ENCODE data around the gene MYO7B. TPM values are rescaled to one million over a fixed set of nuclear protein-coding genes. Genes with fewer than 3 reads are reported as not detected.
A peak's percentile ranks its signal among the peaks of the same experiment; 100 is the strongest.

Gene MYO7B
- 5.2 TPM for total RNA-seq
- long read RNA-seq, partial matches to known transcripts: 2 of 5 reads
- long read RNA-seq, other reads (novel, unspliced or antisense): 2 of 5 reads

DNA sequence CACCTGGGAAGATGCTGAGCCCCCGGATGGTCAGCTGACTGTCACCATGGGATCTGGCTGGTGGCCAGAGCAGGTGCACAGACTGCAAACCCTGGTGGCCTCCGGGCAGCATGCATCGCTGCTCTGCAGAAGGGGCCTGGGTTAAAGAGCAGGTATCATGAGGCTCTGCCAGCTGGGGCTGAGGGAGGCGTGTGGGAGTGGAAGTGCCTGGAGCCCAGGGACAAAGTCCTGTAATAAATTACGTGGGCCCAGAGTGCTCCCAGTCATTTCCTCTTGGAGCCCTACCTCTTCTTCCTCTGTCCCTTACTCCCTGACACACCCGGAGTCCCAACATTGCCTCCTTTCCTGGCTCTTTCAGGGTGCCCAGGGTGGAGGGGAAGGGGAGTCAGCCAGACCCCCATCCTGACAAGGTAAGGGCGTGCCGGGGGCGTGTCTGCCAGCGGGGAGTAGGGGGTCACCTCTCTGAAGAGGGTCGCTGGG, at the start of gene MYO7B:
MYO7B (plus strand) TSS at position 262 of the 480 bp plus-strand sequence. CDS start 24,040 bp downstream, outside the sequence.
- intact Hi-C loops (cut with DNase I): no loop called here
- Histone ChIP-seq H3K4me1 (no peaks in the 10 kb centered on the region), H3K27me3 (ENCODE audit: low read depth) (peaks cover 9% of the 10 kb centered on the region), H3K9me3 (no peaks in the 10 kb centered on the region), H3K36me3 (no peaks in the 10 kb centered on the region), H3K4me3 (no peak within 1 kb of the TSS), H3K27ac (no peak within 1 kb of the TSS)
- no peak for DNase-seq
- TF ChIP-seq, protein P1, sequence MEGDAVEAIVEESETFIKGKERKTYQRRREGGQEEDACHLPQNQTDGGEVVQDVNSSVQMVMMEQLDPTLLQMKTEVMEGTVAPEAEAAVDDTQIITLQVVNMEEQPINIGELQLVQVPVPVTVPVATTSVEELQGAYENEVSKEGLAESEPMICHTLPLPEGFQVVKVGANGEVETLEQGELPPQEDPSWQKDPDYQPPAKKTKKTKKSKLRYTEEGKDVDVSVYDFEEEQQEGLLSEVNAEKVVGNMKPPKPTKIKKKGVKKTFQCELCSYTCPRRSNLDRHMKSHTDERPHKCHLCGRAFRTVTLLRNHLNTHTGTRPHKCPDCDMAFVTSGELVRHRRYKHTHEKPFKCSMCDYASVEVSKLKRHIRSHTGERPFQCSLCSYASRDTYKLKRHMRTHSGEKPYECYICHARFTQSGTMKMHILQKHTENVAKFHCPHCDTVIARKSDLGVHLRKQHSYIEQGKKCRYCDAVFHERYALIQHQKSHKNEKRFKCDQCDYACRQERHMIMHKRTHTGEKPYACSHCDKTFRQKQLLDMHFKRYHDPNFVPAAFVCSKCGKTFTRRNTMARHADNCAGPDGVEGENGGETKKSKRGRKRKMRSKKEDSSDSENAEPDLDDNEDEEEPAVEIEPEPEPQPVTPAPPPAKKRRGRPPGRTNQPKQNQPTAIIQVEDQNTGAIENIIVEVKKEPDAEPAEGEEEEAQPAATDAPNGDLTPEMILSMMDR (IDR thresholded peaks at IDR 0.05): no peak
- no peak for ATAC-seq

DNA sequence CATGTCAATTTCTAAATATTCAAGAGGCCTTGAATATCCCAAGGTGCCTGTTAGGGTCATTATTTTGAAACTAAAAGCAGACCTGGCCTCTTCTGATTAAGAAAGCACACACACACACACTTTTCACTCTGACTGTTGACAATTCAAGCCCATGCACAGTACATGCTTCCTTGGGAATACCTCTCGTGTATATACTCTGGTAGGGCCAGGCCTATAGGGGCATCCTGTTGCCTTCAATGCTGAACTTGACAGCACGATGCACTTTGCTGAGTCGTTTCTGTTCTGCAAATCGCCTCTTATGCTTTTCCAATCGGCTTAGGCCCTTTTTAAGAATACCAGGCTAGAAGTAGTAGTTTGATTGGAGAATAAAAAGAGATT, 49.8 kb upstream of the MYO7B start:
- no peak overlapping the region for H3K4me3 ChIP-seq
- intact Hi-C loops (cut with DNase I): loop anchor here (10.0 kb wide), 1 partner anchor 161 kb away; no protein-coding TSS in a partner anchor
- H3K4me1 ChIP-seq: peaks cover 10% of the 10 kb centered on the region
- TF ChIP-seq, protein P1 (IDR thresholded peaks at IDR 0.05): no peak
- peaks cover 98% of the 10 kb centered on the region for H3K36me3 ChIP-seq
- ATAC-seq: peak; percentile 43 to 48
- H3K27ac ChIP-seq: no peak overlapping the region
- H3K9me3 ChIP-seq: no peaks in the 10 kb centered on the region
- no peak for DNase-seq
- no peaks in the 10 kb centered on the region for H3K27me3 ChIP-seq (ENCODE audit: low read depth)

DNA sequence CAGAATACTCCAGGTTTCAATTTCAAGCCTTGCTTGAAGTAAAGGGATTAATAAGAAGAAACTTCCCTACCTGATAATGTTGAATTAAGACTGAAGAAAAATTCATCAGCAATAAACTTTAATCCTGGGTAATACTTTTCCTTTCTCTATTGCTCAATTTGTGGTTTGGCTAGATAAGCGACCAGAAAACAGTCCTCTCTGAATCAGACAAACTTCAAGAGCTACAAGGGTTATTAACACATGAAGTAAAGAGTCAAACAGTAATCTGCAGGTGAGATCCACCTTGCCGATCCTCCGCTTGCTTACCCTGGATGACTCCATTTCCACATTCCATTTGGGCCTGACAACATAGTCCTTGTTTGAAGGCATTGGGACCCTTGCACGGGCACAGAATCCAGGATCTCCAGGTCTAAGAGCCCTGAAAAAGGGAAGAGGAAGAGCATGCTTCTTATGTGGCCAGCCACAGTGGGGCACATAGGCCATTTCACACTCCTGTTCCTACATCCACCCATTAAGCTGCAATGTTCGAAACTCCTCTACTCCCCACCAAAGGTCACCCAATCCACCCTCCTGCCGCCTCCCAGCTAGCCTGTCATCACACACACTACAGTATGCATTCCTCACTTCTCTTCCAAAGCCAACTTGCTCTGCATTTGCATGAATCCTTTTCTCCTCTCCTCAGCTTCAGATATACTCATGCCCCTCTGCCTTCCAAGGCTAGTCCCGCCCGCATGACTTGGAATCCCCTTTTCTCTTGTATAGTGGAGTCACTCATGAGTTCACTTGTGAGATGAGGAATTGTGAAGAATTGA, 49.0 kb upstream of the MYO7B start:
- Histone ChIP-seq H3K4me1 (peaks cover 10% of the 10 kb centered on the region), H3K27me3 (ENCODE audit: low read depth) (no peaks in the 10 kb centered on the region), H3K36me3 (peaks cover 98% of the 10 kb centered on the region), H3K4me3 (no peak overlapping the region), H3K9me3 (no peaks in the 10 kb centered on the region), H3K27ac (no peak overlapping the region)
- no peak for DNase-seq
- ATAC-seq: peak; percentile 60 to 66
- intact Hi-C loops (cut with DNase I): loop anchor here (10.0 kb wide), 1 partner anchor 162 kb away; no protein-coding TSS in a partner anchor
- TF ChIP-seq, protein P1 (IDR thresholded peaks at IDR 0.05): no peak

DNA sequence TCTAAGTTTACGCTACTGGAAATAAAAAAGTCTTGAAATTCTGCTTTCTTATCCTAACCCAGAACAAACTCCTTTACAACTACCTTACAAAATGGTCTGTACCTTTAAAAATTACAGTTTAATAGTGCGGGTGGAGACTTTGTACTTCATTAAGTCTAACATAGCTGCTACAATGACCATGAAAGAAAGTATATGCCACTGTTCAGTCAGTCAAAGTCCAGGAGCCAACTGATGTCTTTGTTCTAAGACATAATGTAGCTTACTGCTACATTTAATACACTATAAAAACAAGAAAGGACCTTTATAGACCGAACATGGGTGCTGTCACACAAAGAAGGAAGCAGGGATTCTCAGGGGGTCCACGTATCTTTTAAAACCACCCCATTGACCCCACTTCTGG, 45.2 kb upstream of the MYO7B start:
- no peaks in the 10 kb centered on the region for H3K9me3 ChIP-seq
- ATAC-seq: no peak
- TF ChIP-seq, protein P1 (IDR thresholded peaks at IDR 0.05): no peak
- H3K4me3 ChIP-seq: no peak overlapping the region
- H3K27me3 ChIP-seq (ENCODE audit: low read depth): no peaks in the 10 kb centered on the region
- no peak overlapping the region for H3K27ac ChIP-seq
- H3K36me3 ChIP-seq: peaks cover 100% of the 10 kb centered on the region
- peaks cover 10% of the 10 kb centered on the region for H3K4me1 ChIP-seq
- DNase-seq: no peak
- intact Hi-C loops (cut with DNase I): no loop called here

DNA sequence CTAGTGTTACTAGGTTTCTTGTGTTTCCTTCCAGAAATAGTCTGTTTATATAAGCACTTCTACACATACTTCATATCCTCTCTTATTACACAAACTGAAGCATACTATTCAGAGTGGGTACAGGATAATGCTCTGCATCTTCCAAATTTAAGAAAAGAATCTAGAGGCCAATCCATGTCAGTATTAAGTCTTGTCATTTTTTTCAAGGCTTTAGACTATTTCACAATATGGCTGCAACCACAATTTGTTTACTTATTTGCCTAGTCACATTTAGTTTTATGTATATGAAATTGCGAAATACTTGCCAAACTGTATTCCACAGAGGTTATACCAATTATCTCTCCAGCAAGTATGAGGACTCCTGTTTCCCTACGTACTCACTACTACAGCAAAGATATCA, 37.1 kb upstream of the MYO7B start:
- intact Hi-C loops (cut with DNase I): no loop called here
- ATAC-seq (peak in 1 of 2 donors; percentile 46), DNase-seq (no peak)
- Histone ChIP-seq H3K36me3 (peaks cover 95% of the 10 kb centered on the region), H3K27ac (no peak overlapping the region), H3K9me3 (no peaks in the 10 kb centered on the region), H3K27me3 (ENCODE audit: low read depth) (no peaks in the 10 kb centered on the region), H3K4me3 (no peak overlapping the region), H3K4me1 (no peaks in the 10 kb centered on the region)
- TF ChIP-seq, protein P1 (IDR thresholded peaks at IDR 0.05): no peak
